Retinal pigment epithelial cell (primary cell): ENCODE results near the gene VPS18.
A peak's percentile ranks its signal among the peaks of the same experiment; 100 is the strongest.

ENCODE experiments used
- DNase-seq: peaks from one replicate; pipeline ENCODE4 v3.0.0-alpha.2; 2010; ENCODE audit warnings: low read depth
- H3K4me3 ChIP-seq: 2 replicates; pipeline ENCODE4 v1.5.1; 2011; ENCODE audit warnings: mild to moderate bottlenecking, low read length, control low read depth, moderate library complexity
- CTCF ChIP-seq: conservative IDR thresholded peaks from 2 replicates; pipeline ENCODE4 v1.5.1; 2011; ENCODE audit warnings: low read depth, low read length, control low read depth, inconsistent platforms

Gene VPS18

GRCh38 chr15:40925495-40925862 is 31.2 kb downstream of the VPS18 start:
- no peak for TF ChIP-seq CTCF
- DNase-seq, result no peak
- H3K4me3 ChIP-seq, result no peak overlapping the region

- no peak for TF ChIP-seq CTCF
- H3K4me3 ChIP-seq, result no peak overlapping the region
- no peak for DNase-seq
Measured at GRCh38 chr15:40925863-40926658, 31.8 kb downstream of the VPS18 start.

GRCh38 chr15:40926659-40927494 is 32.6 kb downstream of the VPS18 start:
- TF ChIP-seq CTCF, result no peak
- H3K4me3 ChIP-seq, result no peak overlapping the region
- no peak for DNase-seq

GRCh38 chr15:40927495-40927872 is 33.2 kb downstream of the VPS18 start:
- TF ChIP-seq CTCF, result no peak
- no peak for DNase-seq
- no peak overlapping the region for H3K4me3 ChIP-seq

GRCh38 chr15:40927873-40928806 is 33.9 kb downstream of the VPS18 start:
- TF ChIP-seq CTCF, result no peak
- no peak for DNase-seq
- H3K4me3 ChIP-seq, result peak overlapping the region; percentile 26

- no peak for DNase-seq
- H3K4me3 ChIP-seq, result peak within 1 kb of the TSS; percentile 26
- no peak for TF ChIP-seq CTCF
Measured at GRCh38 chr15:40928821-40929659, 34.8 kb downstream of the VPS18 start, which contains the start of gene DLL4. Gene DLL4 (plus strand): TSS chr15:40929340. CDS start chr15:40929669, 329 bp downstream.
